Adipocyte (in vitro differentiated cells): Measurements from ENCODE around the gene TUBB4B.

Source experiments
- DNase-seq: peaks from one replicate; pipeline ENCODE4 v3.0.0-alpha.2; 2015; ENCODE audit warnings: low read depth
- H3K27me3 ChIP-seq: replicated peaks from 2 replicates; pipeline ENCODE4 v1.7.0; 2013; ENCODE audit warnings: mild to moderate bottlenecking, low read length, moderate library complexity; ENCODE audit not compliant: control insufficient read depth, insufficient read depth
- H3K36me3 ChIP-seq: 2 replicates; pipeline ENCODE4 v1.7.0; 2013; ENCODE audit warnings: low read length, mild to moderate bottlenecking, moderate library complexity; ENCODE audit not compliant: control insufficient read depth, insufficient read depth, severe bottlenecking
- H3K4me1 ChIP-seq: 2 replicates; pipeline ENCODE4 v1.7.0; 2013; ENCODE audit warnings: mild to moderate bottlenecking, low read length, moderate library complexity; ENCODE audit not compliant: control insufficient read depth, insufficient read depth
- H3K4me3 ChIP-seq: 2 replicates; pipeline ENCODE4 v1.7.0; 2013; ENCODE audit warnings: mild to moderate bottlenecking, low read length, moderate library complexity
- H3K9ac ChIP-seq: 2 replicates; pipeline ENCODE4 v1.7.0; 2013; ENCODE audit warnings: mild to moderate bottlenecking, low read length, moderate library complexity
- H3K9me3 ChIP-seq: 2 replicates; pipeline ENCODE4 v1.7.0; 2013; ENCODE audit warnings: mild to moderate bottlenecking, low read length, moderate library complexity; ENCODE audit not compliant: control insufficient read depth

The TUBB4B gene

DNA sequence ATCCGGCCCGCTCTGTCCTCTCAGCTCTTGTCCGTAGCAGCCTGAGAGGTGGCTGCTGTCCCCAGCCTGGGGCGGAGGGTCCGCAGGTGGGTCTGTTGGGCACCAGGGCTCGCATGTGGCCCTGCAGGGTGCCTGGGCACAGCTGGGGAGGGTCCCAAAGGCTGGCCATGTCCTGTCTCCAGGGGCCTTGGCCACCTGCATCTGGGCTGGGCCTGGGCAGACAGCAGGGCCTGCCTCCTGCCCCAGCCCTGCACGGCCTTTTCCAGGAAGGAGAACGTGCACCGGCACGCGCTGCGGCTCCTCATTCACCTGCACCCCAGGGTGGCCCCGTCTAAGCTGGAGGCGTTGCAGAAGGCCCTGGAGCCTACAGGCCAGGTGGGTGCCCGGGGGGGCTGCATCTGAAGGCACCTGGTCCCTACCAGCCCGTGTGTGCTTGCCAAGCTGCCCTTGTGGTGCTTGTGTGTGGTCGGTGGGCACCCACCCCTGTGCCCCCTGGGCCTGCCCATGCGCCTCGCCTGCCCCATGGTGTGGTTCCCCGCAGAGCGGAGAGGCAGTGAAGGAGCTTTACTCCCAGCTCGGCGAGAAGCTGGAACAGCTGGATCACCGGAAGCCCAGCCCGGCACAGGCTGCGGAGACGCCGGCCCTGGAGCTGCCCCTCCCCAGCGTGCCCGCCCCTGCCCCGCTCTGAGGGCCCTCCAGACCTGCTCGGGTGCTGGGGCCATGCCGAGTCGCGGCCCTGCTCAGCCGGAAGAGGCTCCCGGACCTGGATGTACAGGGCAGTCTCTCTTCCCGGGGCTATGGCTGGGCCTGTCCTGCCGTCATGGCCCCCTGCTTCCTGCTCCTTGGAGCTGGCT, 31.4 kb downstream of the TUBB4B start:
- peaks cover 21% of the 10 kb centered on the region for H3K4me1 ChIP-seq

DNA sequence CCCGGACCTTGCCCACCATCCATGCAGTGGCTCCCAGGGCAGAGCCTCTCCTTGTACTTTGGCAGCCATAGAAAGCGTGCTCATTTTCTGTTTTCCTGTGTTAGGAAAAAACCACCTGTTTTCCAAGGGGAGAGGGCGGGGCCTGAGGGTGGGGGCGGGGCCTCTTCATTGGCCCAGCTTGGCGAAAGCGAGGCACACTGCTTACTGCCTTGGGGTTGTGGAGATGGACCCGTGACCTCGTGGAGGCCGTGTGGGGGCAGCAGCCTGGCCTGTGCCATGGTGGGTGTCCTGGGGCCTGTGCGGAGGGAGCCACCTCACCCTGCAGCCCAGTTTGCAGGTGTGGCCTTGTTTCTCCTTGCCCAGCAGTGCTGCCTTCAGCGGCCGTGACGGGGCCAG, 32.0 kb downstream of the TUBB4B start:
- peaks cover 23% of the 10 kb centered on the region for H3K4me1 ChIP-seq
- H3K36me3 ChIP-seq: peaks cover 26% of the 10 kb centered on the region
- H3K27me3 ChIP-seq: no peaks in the 10 kb centered on the region
- H3K4me3 ChIP-seq: no peak overlapping the region
- no peak overlapping the region for H3K9ac ChIP-seq
- no peak for DNase-seq
- H3K9me3 ChIP-seq: no peaks in the 10 kb centered on the region

More for the DNA sequence above, 31.4 kb downstream of the TUBB4B start:
- no peak for DNase-seq
- no peaks in the 10 kb centered on the region for H3K27me3 ChIP-seq
- no peak overlapping the region for H3K4me3 ChIP-seq
- no peaks in the 10 kb centered on the region for H3K9me3 ChIP-seq
- H3K36me3 ChIP-seq: peaks cover 29% of the 10 kb centered on the region
- H3K9ac ChIP-seq: no peak overlapping the region

DNA sequence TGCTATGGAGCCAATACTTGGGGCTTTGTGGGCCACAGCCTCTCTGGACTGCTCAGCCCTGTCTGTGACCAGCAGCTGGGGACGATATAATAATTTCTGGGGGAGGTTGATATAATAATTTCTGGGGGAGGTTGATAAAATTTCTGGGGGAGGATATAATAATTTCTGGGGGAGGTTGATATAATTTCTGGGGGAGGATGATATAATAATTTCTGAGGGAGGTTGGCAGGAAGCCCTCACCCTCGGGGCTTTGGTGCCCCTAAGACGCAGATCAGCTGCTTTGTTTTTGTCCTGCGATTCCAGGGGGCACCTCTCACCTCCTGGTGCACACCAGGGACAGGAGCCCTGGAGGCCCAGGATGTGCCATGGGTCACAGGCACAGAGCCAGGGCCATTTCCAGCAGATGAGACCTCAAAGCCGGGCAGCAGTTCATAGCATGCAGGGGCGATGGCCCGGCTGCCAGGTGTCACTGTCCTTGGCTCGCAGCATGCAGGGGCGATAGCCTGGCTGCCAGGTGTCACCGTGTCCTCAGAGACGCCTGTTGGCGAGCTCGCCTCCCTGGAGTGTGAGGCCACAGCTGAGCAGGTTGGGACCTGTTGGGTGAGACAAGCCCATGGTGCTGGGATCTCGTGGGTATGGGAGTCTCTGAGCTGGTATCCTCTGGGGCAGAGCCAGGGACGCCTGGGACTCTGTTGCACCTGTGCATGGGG, 32.7 kb downstream of the TUBB4B start:
- Histone ChIP-seq H3K27me3 (no peaks in the 10 kb centered on the region), H3K4me1 (peaks cover 23% of the 10 kb centered on the region), H3K4me3 (no peak overlapping the region), H3K9me3 (no peaks in the 10 kb centered on the region), H3K9ac (no peak overlapping the region), H3K36me3 (peaks cover 22% of the 10 kb centered on the region)
- no peak for DNase-seq

DNA sequence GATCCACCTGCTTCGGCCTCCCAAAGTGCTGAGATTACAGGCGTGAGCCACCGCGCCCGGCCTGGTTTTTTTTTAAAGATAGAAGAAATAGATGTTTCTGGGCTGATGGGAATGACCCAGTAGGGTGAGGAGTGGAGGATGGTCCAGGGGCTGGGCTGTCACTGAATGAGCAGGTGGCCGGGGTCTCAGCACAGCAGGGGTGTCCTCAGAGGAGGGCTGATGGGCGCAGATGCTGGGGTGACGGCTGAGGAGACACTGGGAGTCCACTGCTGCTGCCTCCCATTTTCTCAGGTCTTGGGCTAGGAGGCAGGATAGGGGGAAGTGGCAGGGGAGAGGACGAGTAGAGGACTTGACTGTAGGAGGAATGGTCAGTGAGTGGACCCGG, 34.1 kb downstream of the TUBB4B start:
- H3K36me3 ChIP-seq: peaks cover 8% of the 10 kb centered on the region
- no peak for DNase-seq
- peaks cover 23% of the 10 kb centered on the region for H3K4me1 ChIP-seq
- no peaks in the 10 kb centered on the region for H3K9me3 ChIP-seq
- no peak overlapping the region for H3K9ac ChIP-seq
- no peak overlapping the region for H3K4me3 ChIP-seq
- H3K27me3 ChIP-seq: peaks cover 9% of the 10 kb centered on the region

DNA sequence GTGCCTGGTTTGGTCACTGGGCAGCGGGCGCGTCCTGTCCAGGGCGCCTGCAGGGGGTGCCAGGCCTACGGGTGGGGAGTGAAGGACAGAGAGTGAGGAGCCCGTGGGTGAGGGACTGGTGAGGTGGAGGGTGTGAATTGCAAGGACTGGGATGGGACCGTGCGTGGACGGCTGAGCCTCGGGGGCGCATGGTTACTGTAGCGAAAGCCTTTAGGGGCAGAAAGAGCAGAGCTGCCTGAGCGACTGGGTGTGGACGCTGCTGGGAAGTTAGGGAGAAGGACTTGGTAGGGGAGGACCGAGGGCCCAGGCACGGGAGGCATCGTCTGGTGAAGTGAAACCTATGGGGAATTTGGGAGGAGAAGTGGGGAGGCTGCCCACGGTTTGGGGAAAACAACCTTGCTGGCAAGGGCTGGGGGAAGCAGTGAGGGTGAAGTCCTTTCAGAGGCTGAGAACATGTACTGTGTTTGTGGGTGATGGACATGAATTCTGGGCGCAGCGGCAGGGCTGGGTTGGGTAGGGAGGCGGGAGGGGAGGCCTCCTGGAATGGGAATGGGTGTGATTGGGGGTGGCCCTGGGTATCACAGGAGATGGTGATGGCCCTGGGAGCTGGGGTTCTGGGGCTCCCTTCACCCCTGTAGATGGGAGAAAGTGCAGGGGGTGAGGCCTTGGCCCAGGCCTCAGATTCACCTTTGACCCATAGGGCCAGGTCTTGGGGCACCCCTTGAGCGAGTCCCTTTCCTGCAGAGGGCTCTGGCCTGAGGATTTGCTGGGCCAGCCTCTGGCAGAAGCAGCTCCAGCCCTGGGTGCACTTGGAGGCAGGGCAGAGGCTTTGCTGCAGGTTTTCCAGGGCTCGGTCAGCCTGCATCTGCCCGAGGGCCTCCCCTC, 34.7 kb downstream of the TUBB4B start:
- H3K4me1 ChIP-seq: peaks cover 23% of the 10 kb centered on the region
- no peak for DNase-seq
- no peak overlapping the region for H3K4me3 ChIP-seq
- no peaks in the 10 kb centered on the region for H3K9me3 ChIP-seq
- H3K27me3 ChIP-seq: peaks cover 14% of the 10 kb centered on the region
- H3K9ac ChIP-seq: no peak overlapping the region
- H3K36me3 ChIP-seq: peaks cover 6% of the 10 kb centered on the region

DNA sequence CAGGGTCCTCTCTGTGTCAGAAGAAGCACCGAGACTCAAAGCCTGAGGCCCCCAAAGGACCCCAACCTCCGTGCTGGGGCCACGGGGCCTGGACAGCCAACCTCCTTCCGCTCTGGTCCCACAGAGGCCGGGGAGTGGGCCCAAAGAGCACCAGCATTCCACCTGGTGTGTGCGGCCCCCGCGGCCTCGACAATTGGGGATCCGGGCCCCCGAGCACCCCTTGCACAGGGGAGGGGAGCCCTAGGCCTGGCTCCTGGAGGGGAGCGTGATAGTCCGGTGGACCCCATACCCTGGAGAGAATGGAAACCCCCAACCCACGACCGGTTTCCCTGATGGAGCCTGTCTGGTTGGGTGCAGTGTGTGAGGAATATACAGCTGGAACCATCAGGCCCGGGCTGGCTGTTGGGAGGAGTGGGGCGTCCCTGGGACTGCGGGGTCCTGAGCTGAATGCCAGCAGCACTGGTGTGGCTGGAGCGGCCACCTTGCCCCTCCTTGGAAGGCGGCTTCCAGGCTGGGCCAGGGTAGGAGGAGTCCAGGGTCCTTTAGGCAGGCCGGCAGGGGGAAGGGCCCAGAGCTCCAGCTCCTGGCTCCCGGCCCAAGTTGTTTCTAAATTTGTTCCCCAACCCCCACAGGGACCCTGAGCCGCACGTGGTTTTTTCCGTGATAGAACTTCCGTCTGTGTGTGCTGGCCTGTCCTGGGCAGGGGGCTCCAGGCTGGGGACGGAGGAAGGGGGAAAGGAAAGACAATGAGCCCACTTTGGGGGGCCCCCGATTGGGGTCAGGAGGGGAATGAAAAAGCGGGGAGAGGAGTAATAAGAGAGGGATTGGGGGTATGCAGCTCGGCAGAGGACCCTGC, 35.6 kb downstream of the TUBB4B start:
- no peaks in the 10 kb centered on the region for H3K36me3 ChIP-seq
- H3K4me1 ChIP-seq: peaks cover 23% of the 10 kb centered on the region
- H3K27me3 ChIP-seq: peaks cover 14% of the 10 kb centered on the region
- H3K9me3 ChIP-seq: no peaks in the 10 kb centered on the region
- H3K9ac ChIP-seq: peak overlapping the region; percentile 63
- peak; percentile 80 for DNase-seq
- peak overlapping the region; percentile 61 for H3K4me3 ChIP-seq

DNA sequence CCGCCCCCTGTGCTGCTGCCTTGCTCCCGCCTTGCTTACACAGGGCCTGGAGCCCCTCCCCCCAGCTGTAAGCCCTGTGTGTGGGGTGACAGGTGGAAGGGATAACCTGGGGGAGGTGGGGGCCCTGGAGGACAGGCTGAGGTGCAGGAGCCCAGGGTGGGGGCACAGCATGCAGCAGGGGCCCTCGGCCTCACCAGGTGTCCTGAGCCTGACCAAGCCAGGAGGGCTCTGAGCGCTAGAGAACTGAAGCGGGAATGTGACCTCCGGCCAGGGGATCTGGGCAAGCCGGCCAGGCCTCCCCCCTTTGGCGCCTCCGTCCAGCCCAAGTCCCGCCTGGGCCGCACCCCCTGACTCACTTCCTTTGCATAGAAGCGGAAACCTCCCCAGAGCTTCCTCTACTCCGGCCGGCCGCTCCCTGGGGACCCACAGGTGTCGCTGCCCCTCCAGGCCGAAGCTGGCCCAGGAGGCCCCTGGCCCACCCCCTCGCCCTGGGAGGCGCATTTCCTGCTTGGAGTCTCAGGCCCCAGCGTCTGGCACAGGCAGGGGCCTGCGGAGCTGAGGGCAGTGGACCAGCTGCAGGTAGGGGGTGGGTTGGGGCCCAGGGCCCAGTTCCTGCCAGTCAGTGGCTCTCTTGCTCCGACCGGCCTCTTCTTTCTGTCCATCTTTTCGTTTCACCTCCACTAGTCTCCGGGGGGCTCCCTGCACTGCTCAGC, 36.4 kb downstream of the TUBB4B start, which contains the start of gene TOR4A:
Gene TOR4A, plus strand, starts transcription at position 398 of the 713 bp plus-strand sequence. CDS start 964 bp downstream, outside the sequence.
- peak within 1 kb of the TSS; percentile 63 for H3K9ac ChIP-seq
- H3K4me1 ChIP-seq: peaks cover 23% of the 10 kb centered on the region
- H3K4me3 ChIP-seq: peak within 1 kb of the TSS; percentile 61
- peaks cover 14% of the 10 kb centered on the region for H3K27me3 ChIP-seq
- peak; percentile 92 for DNase-seq
- H3K36me3 ChIP-seq: no peaks in the 10 kb centered on the region
- H3K9me3 ChIP-seq: no peaks in the 10 kb centered on the region

DNA sequence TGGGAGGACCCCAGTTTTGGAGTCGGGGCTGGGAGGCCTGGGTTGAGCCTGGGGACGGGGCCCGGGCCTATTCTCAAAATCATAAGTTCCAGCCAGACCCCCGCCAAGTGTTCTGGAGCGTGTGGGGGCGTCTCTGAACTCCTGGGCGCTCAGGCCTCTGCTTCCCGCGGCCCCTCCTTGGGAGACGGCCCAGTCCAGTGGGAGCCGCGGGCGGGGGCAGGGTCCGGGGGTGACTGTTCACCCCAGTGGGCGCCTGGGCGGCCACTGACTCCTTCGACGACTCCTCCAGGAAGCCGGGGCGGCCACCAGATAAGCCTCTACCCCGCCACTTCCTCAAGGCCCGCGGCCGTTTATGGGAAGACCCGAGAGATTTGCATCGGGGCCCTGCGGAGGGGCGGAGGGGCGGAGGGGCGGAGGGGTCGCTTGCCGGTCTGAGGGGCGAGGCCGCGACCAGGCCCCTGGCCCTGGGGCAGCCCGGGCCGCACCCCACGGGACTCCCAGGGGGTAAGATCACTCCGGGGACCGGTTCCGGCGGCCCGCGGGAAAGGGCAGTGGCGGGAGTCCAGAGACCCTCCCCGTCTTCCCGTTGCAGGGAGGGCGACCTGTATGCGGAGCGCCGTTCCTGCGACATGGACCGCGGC, 37.1 kb downstream of the TUBB4B start:
- Histone ChIP-seq H3K4me1 (peaks cover 23% of the 10 kb centered on the region), H3K4me3 (peak overlapping the region; percentile 61), H3K9me3 (no peaks in the 10 kb centered on the region), H3K9ac (peak overlapping the region; percentile 34), H3K36me3 (no peaks in the 10 kb centered on the region), H3K27me3 (peaks cover 14% of the 10 kb centered on the region)
- DNase-seq: peak; percentile 51

DNA sequence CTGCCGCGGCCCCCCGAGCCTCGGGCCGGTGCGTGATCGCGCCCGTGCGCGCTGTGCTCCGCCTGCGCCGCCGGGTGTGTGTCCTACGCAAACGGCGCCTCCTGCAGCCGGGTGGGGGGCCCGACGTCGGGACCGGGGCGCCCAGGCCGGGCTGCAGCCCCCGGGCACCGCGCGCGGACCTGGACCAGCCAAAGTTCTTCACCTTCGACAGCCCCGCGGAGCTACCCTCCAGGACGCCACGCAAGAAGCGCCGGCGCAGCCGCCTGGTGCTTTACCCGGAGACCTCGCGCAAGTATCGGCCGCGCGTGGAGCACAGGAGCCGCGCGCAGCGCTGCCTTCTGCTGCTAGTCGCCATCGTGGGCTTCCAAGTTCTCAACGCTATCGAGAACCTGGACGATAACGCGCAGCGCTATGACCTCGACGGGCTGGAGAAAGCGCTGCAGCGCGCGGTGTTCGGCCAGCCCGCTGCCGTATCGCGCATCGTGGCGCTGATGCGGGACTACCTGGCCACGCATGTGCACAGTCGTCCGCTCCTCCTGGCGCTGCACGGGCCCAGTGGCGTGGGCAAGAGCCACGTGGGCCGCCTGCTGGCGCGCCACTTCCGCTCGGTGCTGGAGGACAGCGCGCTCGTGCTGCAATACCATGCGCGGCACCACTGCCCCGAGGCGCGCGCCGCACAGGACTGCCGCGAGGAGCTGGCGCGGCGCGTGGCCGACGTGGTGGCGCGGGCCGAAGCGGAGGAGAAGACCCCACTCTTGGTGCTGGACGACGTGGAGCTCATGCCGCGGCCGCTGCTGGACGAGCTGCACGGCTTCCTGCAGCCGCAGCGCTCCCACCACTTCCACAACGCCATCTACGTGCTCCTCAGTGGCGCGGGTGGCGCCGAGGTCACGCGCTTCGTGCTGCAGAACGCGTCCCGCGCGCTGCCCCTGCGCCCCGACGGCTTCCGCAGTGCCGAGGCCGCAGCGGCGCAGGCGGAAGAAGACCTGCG, 37.9 kb downstream of the TUBB4B start:
- H3K4me1 ChIP-seq: peaks cover 23% of the 10 kb centered on the region
- H3K36me3 ChIP-seq: no peaks in the 10 kb centered on the region
- peaks cover 14% of the 10 kb centered on the region for H3K27me3 ChIP-seq
- H3K4me3 ChIP-seq: no peak overlapping the region
- H3K9ac ChIP-seq: no peak overlapping the region
- no peak for DNase-seq
- no peaks in the 10 kb centered on the region for H3K9me3 ChIP-seq
